ENCODE results near the gene INVS. TPM values are rescaled to one million over a fixed set of nuclear protein-coding genes. Genes with fewer than 3 reads are reported as not detected.
"Not testable (repeated sequence)": the region's sequence is repeated elsewhere in the genome, so short reads cannot be mapped to it uniquely, and the experiment has no call there.

Gene INVS
- total RNA-seq, 2 experiments from 2014 or later, result 18.0 to 20.4 TPM

GRCh38 chr9:100058699-100059579, 40.1 kb upstream of the INVS start:
- intact Hi-C loops (cut with micrococcal nuclease), result no loop called here
- TF ChIP-seq CTCF (IDR thresholded peaks at IDR 0.05), result no peak
- peaks cover 9% of the 10 kb centered on the region for H3K36me3 Mint-ChIP-seq (ENCODE audit: low read depth)

GRCh38 chr9:100062683-100063082, 36.4 kb upstream of the INVS start:
- H3K36me3 Mint-ChIP-seq (ENCODE audit: low read depth), result peaks cover 10% of the 10 kb centered on the region
- H3K27me3 Mint-ChIP-seq; ATAC-seq; CTCF ChIA-PET; DNase-seq; H3K4me3 Mint-ChIP-seq; H3K9me3 Mint-ChIP-seq; POLR2A ChIA-PET; intact Hi-C loops (cut with micrococcal nuclease); H3K27ac Mint-ChIP-seq: not testable (repeated sequence)
- peaks cover 23% of the 10 kb centered on the region for H3K4me1 Mint-ChIP-seq (ENCODE audit: low read depth)

More at GRCh38 chr9:100058699-100059579, 40.1 kb upstream of the INVS start:
- ChIA-PET POLR2A (no interaction called here), CTCF (interaction anchor here (1.2 kb wide), 1 partner anchor 150 kb away, joined by 3 read pairs; no protein-coding TSS in a partner anchor)
- ATAC-seq (no peak), DNase-seq (no peak)
- no peaks in the 10 kb centered on the region for H3K9me3 Mint-ChIP-seq
- H3K27me3 Mint-ChIP-seq, result no peaks in the 10 kb centered on the region
- no peak overlapping the region for H3K27ac Mint-ChIP-seq
- H3K4me1 Mint-ChIP-seq (ENCODE audit: low read depth), result peaks cover 13% of the 10 kb centered on the region
- H3K4me3 Mint-ChIP-seq, result no peak overlapping the region

GRCh38 chr9:100063185-100063584, 35.9 kb upstream of the INVS start:
- Mint-ChIP-seq H3K36me3 (ENCODE audit: low read depth) (peaks cover 10% of the 10 kb centered on the region), H3K9me3 (no peaks in the 10 kb centered on the region), H3K4me3 (no peak overlapping the region), H3K27me3 (no peaks in the 10 kb centered on the region), H3K4me1 (ENCODE audit: low read depth) (peaks cover 23% of the 10 kb centered on the region), H3K27ac (no peak overlapping the region)
- intact Hi-C loops (cut with micrococcal nuclease), result no loop called here
- no peak for TF ChIP-seq CTCF (IDR thresholded peaks at IDR 0.05)
- ChIA-PET CTCF (no interaction called here), POLR2A (no interaction called here)
- DNase-seq (no peak), ATAC-seq (no peak)

- Mint-ChIP-seq H3K4me1 (ENCODE audit: low read depth) (peaks cover 14% of the 10 kb centered on the region), H3K9me3 (no peaks in the 10 kb centered on the region), H3K4me3 (no peak overlapping the region), H3K27ac (no peak overlapping the region), H3K36me3 (ENCODE audit: low read depth) (peaks cover 5% of the 10 kb centered on the region), H3K27me3 (no peaks in the 10 kb centered on the region)
- CTCF ChIA-PET, result interaction anchor here (1.0 to 1.2 kb wide), 2 partner anchors 38 to 95 kb away, joined by 3 read pairs; no protein-coding TSS in a partner anchor
- intact Hi-C loops (cut with micrococcal nuclease), result no loop called here
- no peak for TF ChIP-seq CTCF (IDR thresholded peaks at IDR 0.05)
- POLR2A ChIA-PET, result no interaction called here
- DNase-seq (no peak), ATAC-seq (no peak)
Measured at GRCh38 chr9:100064872-100065581, 34.0 kb upstream of the INVS start.

- H3K36me3 Mint-ChIP-seq (ENCODE audit: low read depth), result peaks cover 5% of the 10 kb centered on the region
- no peak overlapping the region for H3K27ac Mint-ChIP-seq
- H3K9me3 Mint-ChIP-seq, result no peaks in the 10 kb centered on the region
- no peak for ATAC-seq
- H3K4me3 Mint-ChIP-seq, result no peak overlapping the region
- no peaks in the 10 kb centered on the region for H3K27me3 Mint-ChIP-seq
- ChIA-PET CTCF (no interaction called here), POLR2A (no interaction called here)
- H3K4me1 Mint-ChIP-seq (ENCODE audit: low read depth), result peaks cover 20% of the 10 kb centered on the region
- intact Hi-C loops (cut with micrococcal nuclease), result no loop called here
- no peak for TF ChIP-seq CTCF (IDR thresholded peaks at IDR 0.05)
- no peak for DNase-seq
Measured at GRCh38 chr9:100066539-100066938, 32.5 kb upstream of the INVS start.

- H3K27ac Mint-ChIP-seq; CTCF ChIA-PET; intact Hi-C loops (cut with micrococcal nuclease); H3K27me3 Mint-ChIP-seq; ATAC-seq; H3K36me3 Mint-ChIP-seq (ENCODE audit: low read depth); DNase-seq; POLR2A ChIA-PET; H3K4me3 Mint-ChIP-seq; H3K9me3 Mint-ChIP-seq: not testable (repeated sequence)
- H3K4me1 Mint-ChIP-seq (ENCODE audit: low read depth), result peaks cover 22% of the 10 kb centered on the region
Measured at GRCh38 chr9:100067990-100068389, 31.1 kb upstream of the INVS start.

- H3K36me3 Mint-ChIP-seq (ENCODE audit: low read depth); intact Hi-C loops (cut with micrococcal nuclease); CTCF ChIA-PET; H3K27ac Mint-ChIP-seq; H3K27me3 Mint-ChIP-seq; DNase-seq; ATAC-seq; H3K4me3 Mint-ChIP-seq; H3K9me3 Mint-ChIP-seq; POLR2A ChIA-PET: not testable (repeated sequence)
- H3K4me1 Mint-ChIP-seq (ENCODE audit: low read depth), result peaks cover 23% of the 10 kb centered on the region
Measured at GRCh38 chr9:100069068-100069467, 30.0 kb upstream of the INVS start.

Measured in activated CD8-positive, alpha-beta T cell treated with anti-CD3 and anti-CD28 coated beads for 36 hours (primary cell).